GM19468 (cell line): Measurements from ENCODE around the gene NMNAT3.
A peak's percentile ranks its signal among the peaks of the same experiment; 100 is the strongest.

Experiments
- ATAC-seq: cut with Tn5 transposase; IDR thresholded peaks from one replicate; pipeline ENCODE4 v1.9.1; 2021; ENCODE audit warnings: mild to moderate bottlenecking, moderate library complexity, moderate number of reproducible peaks; ENCODE audit not compliant: unreplicated experiment; ENCODE audit errors: extremely low read depth

The NMNAT3 gene

GRCh38 chr3:139554628-139555027 is 123.1 kb downstream of the NMNAT3 start:
- no peak for ATAC-seq

- ATAC-seq: no peak
These were observed 125.0 kb downstream of the NMNAT3 start for GRCh38 chr3:139552632-139553365.

- ATAC-seq: no peak
These were observed 129.0 kb downstream of the NMNAT3 start for GRCh38 chr3:139548801-139549200.

GRCh38 chr3:139547666-139548065 is 130.1 kb downstream of the NMNAT3 start:
- ATAC-seq: no peak

- no peak for ATAC-seq
These were observed 131.0 kb downstream of the NMNAT3 start for GRCh38 chr3:139546772-139547171.

- ATAC-seq: no peak
These were observed 136.1 kb downstream of the NMNAT3 start for GRCh38 chr3:139541532-139542288.

- ATAC-seq: no peak
These were observed 136.9 kb downstream of the NMNAT3 start for GRCh38 chr3:139540651-139541531.

- ATAC-seq: no peak
These were observed 139.0 kb downstream of the NMNAT3 start for GRCh38 chr3:139538733-139539132.

- ATAC-seq: no peak
These were observed 139.8 kb downstream of the NMNAT3 start for GRCh38 chr3:139537795-139538621.

- no peak for ATAC-seq
These were observed 140.4 kb downstream of the NMNAT3 start for GRCh38 chr3:139537361-139537760.

- ATAC-seq: no peak
These were observed 142.5 kb downstream of the NMNAT3 start for GRCh38 chr3:139534992-139535879.

GRCh38 chr3:139534455-139534812 is 143.3 kb downstream of the NMNAT3 start:
- ATAC-seq: peak; percentile 32

- peak; percentile 19 for ATAC-seq
These were observed 143.9 kb downstream of the NMNAT3 start for GRCh38 chr3:139533781-139534454.

GRCh38 chr3:139532976-139533375 is 144.8 kb downstream of the NMNAT3 start:
- no peak for ATAC-seq

- no peak for ATAC-seq
These were observed 147.1 kb downstream of the NMNAT3 start for GRCh38 chr3:139530717-139531116.

GRCh38 chr3:139529662-139530061 is 148.1 kb downstream of the NMNAT3 start:
- ATAC-seq: no peak

- no peak for ATAC-seq
These were observed 148.8 kb downstream of the NMNAT3 start for GRCh38 chr3:139528924-139529323.

- no peak for ATAC-seq
These were observed 149.5 kb downstream of the NMNAT3 start for GRCh38 chr3:139528281-139528680.
